Astrocyte (in vitro differentiated cells and primary cell): ENCODE measurements around the gene FAM8A1. TPM values are rescaled to one million over a fixed set of nuclear protein-coding genes. Genes with fewer than 3 reads are reported as not detected.

Source experiments
- DNase-seq: peaks from one replicate; pipeline ENCODE4 v3.0.0-alpha.2; 2010; ENCODE audit warnings: low read depth
- FAIRE-seq: peaks from 2 replicates; lab custom pipeline; 2011; peaks lifted over from hg19 to GRCh38; lab: Jason Lieb, UNC
- H2AFZ ChIP-seq: 2 replicates; pipeline ENCODE4 v1.6.0; 2012; ENCODE audit warnings: low read depth, low read length, inconsistent platforms
- H3K27ac ChIP-seq: 2 replicates; pipeline ENCODE4 v1.5.1; 2011; ENCODE audit warnings: low read depth, low read length, inconsistent platforms
- H3K27me3 ChIP-seq: 2 replicates; pipeline ENCODE4 v1.6.0; 2011; ENCODE audit warnings: low read length, inconsistent platforms; ENCODE audit not compliant: insufficient read depth
- H3K36me3 ChIP-seq: 2 replicates; pipeline ENCODE4 v1.5.1; 2011; ENCODE audit warnings: low read length, inconsistent platforms; ENCODE audit not compliant: insufficient read depth
- H3K4me1 ChIP-seq: 2 replicates; pipeline ENCODE4 v1.5.1; 2011; ENCODE audit warnings: low read length, inconsistent platforms; ENCODE audit not compliant: insufficient read depth
- H3K4me2 ChIP-seq: 2 replicates; pipeline ENCODE4 v1.6.0; 2012; ENCODE audit warnings: low read length, inconsistent platforms
- H3K4me3 ChIP-seq: 2 replicates; pipeline ENCODE4 v1.5.1; 2011; ENCODE audit warnings: low read depth, mild to moderate bottlenecking, low read length, inconsistent platforms; ENCODE audit not compliant: insufficient read depth
- H3K79me2 ChIP-seq: 2 replicates; pipeline ENCODE4 v1.6.0; 2012; ENCODE audit warnings: mild to moderate bottlenecking, low read length, inconsistent platforms; ENCODE audit not compliant: insufficient read depth
- H3K9ac ChIP-seq: 2 replicates; pipeline ENCODE4 v1.6.0; 2012; ENCODE audit warnings: mild to moderate bottlenecking, low read length, inconsistent platforms
- H3K9me3 ChIP-seq: 2 replicates; pipeline ENCODE4 v1.5.1; 2012; ENCODE audit warnings: low read depth, mild to moderate bottlenecking, low read length, inconsistent platforms; ENCODE audit not compliant: insufficient read depth
- H4K20me1 ChIP-seq: 2 replicates; pipeline ENCODE4 v1.6.0; 2012; ENCODE audit warnings: low read length, inconsistent platforms; ENCODE audit not compliant: insufficient read depth
- H3K27ac Mint-ChIP-seq: one replicate; pipeline ENCODE4 v1.8.0; 2021; ENCODE audit warnings: mild to moderate bottlenecking, mixed read lengths; ENCODE audit not compliant: unreplicated experiment
- H3K27me3 Mint-ChIP-seq: one replicate; pipeline ENCODE4 v1.8.0; 2021; ENCODE audit warnings: low read depth, mixed read lengths; ENCODE audit not compliant: unreplicated experiment
- H3K36me3 Mint-ChIP-seq: one replicate; pipeline ENCODE4 v1.8.0; 2021; ENCODE audit warnings: low read depth, mixed read lengths; ENCODE audit not compliant: unreplicated experiment
- H3K4me1 Mint-ChIP-seq: one replicate; pipeline ENCODE4 v1.8.0; 2021; ENCODE audit warnings: low read depth, mixed read lengths; ENCODE audit not compliant: unreplicated experiment
- H3K4me3 Mint-ChIP-seq: one replicate; pipeline ENCODE4 v1.8.0; 2021; ENCODE audit warnings: mild to moderate bottlenecking, moderate library complexity, mixed read lengths; ENCODE audit not compliant: unreplicated experiment
- H3K9me3 Mint-ChIP-seq: one replicate; pipeline ENCODE4 v1.8.0; 2021; ENCODE audit warnings: mild to moderate bottlenecking, mixed read lengths; ENCODE audit not compliant: unreplicated experiment
- CTCF ChIP-seq: IDR thresholded peaks from 2 replicates; pipeline ENCODE4 v1.5.1; 2011; ENCODE audit warnings: low read depth, mild to moderate bottlenecking, inconsistent platforms, low read length, moderate library complexity; ENCODE audit not compliant: insufficient read depth
- EZH2 ChIP-seq: IDR thresholded peaks from 2 replicates; pipeline ENCODE4 v1.6.1; 2012; ENCODE audit warnings: mild to moderate bottlenecking, low read length, inconsistent platforms; ENCODE audit not compliant: insufficient read depth
- total RNA-seq: library from RNA; stranded (reverse); gene quantifications from 2 replicates; pipeline ENCODE4 v1.2.1, GENCODE V29; 2021

The FAM8A1 gene
- total RNA-seq, 1 donor from 2014 or later, result 17.9 TPM

GRCh38 chr6:17593246-17593645 is 6.9 kb upstream of the FAM8A1 start:
- no peak overlapping the region for H3K27ac Mint-ChIP-seq
- Histone ChIP-seq H3K4me1 (peaks cover 12% of the 10 kb centered on the region), H3K4me2 (no peak overlapping the region), H3K79me2 (no peaks in the 10 kb centered on the region), H3K9ac (no peak overlapping the region), H3K27me3 (no peaks in the 10 kb centered on the region), H3K36me3 (no peaks in the 10 kb centered on the region), H3K9me3 (no peaks in the 10 kb centered on the region), H3K4me3 (no peak overlapping the region), H2AFZ (no peak overlapping the region), H3K27ac (no peak overlapping the region), H4K20me1 (no peaks in the 10 kb centered on the region)
- H3K9me3 Mint-ChIP-seq, result no peaks in the 10 kb centered on the region
- H3K4me1 Mint-ChIP-seq, result peaks cover 11% of the 10 kb centered on the region
- no peak overlapping the region for H3K4me3 Mint-ChIP-seq
- DNase-seq, result no peak
- TF ChIP-seq CTCF (no peak), EZH2 (no peak)
- no peak for FAIRE-seq
- no peaks in the 10 kb centered on the region for H3K27me3 Mint-ChIP-seq
- no peaks in the 10 kb centered on the region for H3K36me3 Mint-ChIP-seq

DNA sequence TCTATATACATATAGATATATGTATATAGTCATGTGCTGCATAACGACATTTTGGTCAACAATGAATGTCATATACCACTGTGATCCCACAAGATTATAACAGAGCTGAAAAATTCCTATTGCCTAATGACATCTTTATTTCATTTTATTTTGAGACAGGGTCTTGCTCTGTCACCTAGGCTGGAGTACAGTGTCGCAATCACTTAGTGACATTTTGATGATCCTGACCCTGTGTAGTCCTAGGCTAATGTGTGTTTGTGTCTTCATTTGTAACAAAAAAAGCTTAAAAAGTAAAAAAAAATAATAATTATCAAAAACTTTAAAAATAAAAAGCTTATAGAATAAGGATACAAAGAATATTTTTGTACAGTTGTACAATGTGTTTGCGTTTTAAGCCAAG is 4.0 kb upstream of the FAM8A1 start:
- no peak overlapping the region for H3K4me3 Mint-ChIP-seq
- FAIRE-seq, result no peak
- no peak overlapping the region for H2AFZ ChIP-seq

More for the DNA sequence above, 4.0 kb upstream of the FAM8A1 start:
- Histone ChIP-seq H3K27me3 (no peaks in the 10 kb centered on the region), H3K4me3 (no peak overlapping the region), H3K9me3 (no peaks in the 10 kb centered on the region), H3K4me1 (peaks cover 4% of the 10 kb centered on the region), H3K9ac (no peak overlapping the region), H4K20me1 (no peaks in the 10 kb centered on the region), H3K36me3 (no peaks in the 10 kb centered on the region), H3K4me2 (no peak overlapping the region), H3K79me2 (peaks cover 4% of the 10 kb centered on the region), H3K27ac (no peak overlapping the region)
- TF ChIP-seq EZH2 (no peak), CTCF (no peak)
- H3K36me3 Mint-ChIP-seq, result no peaks in the 10 kb centered on the region
- H3K27me3 Mint-ChIP-seq, result no peaks in the 10 kb centered on the region
- H3K4me1 Mint-ChIP-seq, result no peaks in the 10 kb centered on the region
- DNase-seq, result no peak
- H3K27ac Mint-ChIP-seq, result no peak overlapping the region
- no peaks in the 10 kb centered on the region for H3K9me3 Mint-ChIP-seq
